Epithelial cell of proximal tubule (primary cell): Measurements from ENCODE around the gene CEP68. TPM values are rescaled to one million over a fixed set of nuclear protein-coding genes. Genes with fewer than 3 reads are reported as not detected.

Experiments
- DNase-seq: peaks from one replicate; pipeline ENCODE4 v3.0.0-alpha.2; 2011; ENCODE audit warnings: low read depth
- H3K4me3 ChIP-seq: 2 replicates; pipeline ENCODE4 v1.5.1; 2011; ENCODE audit warnings: low read depth, mild to moderate bottlenecking, low read length
- total RNA-seq: library from RNA; depleted of rRNA; stranded (reverse); fragments of >200 nt; gene quantifications from 2 replicates; pipeline ENCODE4 v1.2.3, GENCODE V29; 2015
- TF ChIP-seq, protein P1 (sequence below): conservative IDR thresholded peaks from 2 replicates; pipeline ENCODE4 v1.5.1; 2012; ENCODE audit warnings: low read depth, mild to moderate bottlenecking, low read length

Gene CEP68
- total RNA-seq, 1 donor from 2014 or later: 5.1 TPM

DNA sequence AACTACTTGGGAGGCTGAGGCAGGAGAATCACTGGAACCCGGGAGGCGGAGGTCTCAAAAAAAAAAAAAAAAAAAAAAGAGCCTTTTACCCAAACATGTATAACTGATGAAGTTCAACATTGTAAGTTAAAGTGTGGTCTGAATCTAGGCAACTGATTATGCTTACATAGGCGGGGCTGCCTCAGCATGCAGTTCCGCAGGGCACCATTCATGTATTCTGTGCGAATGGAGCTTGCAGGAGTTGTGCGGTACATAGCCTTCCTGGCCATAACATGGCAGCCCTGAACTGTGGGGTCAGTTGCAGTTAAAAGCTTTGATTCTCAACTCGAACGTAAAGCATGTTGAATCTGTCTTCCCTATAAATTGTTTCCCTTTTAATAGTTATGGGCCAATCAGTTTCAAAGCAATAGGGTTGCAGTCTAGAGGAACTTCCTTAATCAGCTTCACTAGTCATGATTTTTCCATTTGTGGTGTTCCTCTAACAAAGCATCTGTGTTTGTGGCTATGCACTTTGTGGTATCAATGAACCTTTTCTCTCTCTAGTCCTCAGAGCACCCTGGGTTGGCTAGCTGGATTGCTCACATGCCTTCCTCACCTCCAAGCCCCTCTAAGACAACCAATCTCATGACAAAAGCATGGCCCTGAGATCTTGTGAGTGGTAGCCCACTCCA, 30.6 kb upstream of the CEP68 start:
- no peak for DNase-seq
- H3K4me3 ChIP-seq: no peak overlapping the region
- TF ChIP-seq, protein P1, sequence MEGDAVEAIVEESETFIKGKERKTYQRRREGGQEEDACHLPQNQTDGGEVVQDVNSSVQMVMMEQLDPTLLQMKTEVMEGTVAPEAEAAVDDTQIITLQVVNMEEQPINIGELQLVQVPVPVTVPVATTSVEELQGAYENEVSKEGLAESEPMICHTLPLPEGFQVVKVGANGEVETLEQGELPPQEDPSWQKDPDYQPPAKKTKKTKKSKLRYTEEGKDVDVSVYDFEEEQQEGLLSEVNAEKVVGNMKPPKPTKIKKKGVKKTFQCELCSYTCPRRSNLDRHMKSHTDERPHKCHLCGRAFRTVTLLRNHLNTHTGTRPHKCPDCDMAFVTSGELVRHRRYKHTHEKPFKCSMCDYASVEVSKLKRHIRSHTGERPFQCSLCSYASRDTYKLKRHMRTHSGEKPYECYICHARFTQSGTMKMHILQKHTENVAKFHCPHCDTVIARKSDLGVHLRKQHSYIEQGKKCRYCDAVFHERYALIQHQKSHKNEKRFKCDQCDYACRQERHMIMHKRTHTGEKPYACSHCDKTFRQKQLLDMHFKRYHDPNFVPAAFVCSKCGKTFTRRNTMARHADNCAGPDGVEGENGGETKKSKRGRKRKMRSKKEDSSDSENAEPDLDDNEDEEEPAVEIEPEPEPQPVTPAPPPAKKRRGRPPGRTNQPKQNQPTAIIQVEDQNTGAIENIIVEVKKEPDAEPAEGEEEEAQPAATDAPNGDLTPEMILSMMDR: no peak

DNA sequence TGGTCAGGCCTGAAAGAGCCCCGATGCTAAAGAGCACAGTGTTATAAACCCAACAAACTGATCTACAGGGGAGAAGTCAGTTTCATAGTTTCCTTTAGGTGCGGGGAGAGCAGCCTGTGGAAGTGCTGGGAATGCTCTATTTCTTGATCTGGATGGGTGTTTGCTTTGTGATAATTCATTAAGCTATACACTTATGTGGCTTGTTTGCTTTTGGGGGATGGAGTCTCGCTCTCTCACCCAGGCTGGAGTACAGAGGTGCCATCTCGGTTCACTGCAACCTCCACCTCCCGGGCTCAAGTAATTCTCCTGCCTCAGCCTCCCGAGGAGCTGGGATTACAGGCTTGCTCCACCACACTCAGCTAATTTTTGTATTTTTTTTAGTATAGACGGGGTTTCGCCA, 30.1 kb upstream of the CEP68 start:
- TF ChIP-seq, protein P1: no peak
- DNase-seq: no peak
- no peak overlapping the region for H3K4me3 ChIP-seq

- no peak for DNase-seq
- TF ChIP-seq, protein P1: no peak
Observed at GRCh38 chr2:65026704-65027464, 29.3 kb upstream of the CEP68 start.

DNA sequence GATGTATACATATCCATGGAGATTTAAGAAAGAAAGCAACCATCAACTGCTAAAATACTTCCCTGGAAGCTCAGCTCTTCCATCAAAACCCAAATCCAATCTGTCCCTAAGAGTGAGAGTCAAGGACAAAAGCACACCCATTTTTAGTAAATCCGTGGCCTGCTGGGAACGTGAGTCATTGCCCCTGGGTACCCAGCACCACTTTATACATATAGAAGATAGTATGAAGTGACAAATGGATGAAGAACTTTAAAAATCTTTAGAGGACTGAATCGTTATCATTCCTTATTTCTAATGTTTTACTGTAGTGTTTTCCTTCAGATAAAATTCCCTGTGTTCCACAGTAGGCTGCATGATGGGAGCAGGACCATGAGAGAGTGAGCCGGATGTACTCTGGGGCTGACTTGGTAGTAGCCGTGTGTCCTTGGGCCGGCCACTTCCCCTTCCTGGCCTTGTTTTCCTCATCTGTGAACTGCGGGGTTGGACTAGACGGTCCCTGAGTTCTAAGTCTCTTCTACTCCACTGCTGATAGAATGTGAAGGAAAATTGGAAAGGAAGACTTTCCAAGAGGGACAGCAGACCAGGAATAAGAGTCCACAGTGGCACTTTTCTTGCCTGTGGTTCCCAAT, 28.5 kb upstream of the CEP68 start:
- DNase-seq: no peak
- TF ChIP-seq, protein P1: no peak
- no peak overlapping the region for H3K4me3 ChIP-seq

More at GRCh38 chr2:65026704-65027464, 29.3 kb upstream of the CEP68 start:
- H3K4me3 ChIP-seq: no peak overlapping the region

- TF ChIP-seq, protein P1: no peak
- DNase-seq: no peak
- H3K4me3 ChIP-seq: no peak overlapping the region
Observed at GRCh38 chr2:65030476-65031332, 25.5 kb upstream of the CEP68 start.

DNA sequence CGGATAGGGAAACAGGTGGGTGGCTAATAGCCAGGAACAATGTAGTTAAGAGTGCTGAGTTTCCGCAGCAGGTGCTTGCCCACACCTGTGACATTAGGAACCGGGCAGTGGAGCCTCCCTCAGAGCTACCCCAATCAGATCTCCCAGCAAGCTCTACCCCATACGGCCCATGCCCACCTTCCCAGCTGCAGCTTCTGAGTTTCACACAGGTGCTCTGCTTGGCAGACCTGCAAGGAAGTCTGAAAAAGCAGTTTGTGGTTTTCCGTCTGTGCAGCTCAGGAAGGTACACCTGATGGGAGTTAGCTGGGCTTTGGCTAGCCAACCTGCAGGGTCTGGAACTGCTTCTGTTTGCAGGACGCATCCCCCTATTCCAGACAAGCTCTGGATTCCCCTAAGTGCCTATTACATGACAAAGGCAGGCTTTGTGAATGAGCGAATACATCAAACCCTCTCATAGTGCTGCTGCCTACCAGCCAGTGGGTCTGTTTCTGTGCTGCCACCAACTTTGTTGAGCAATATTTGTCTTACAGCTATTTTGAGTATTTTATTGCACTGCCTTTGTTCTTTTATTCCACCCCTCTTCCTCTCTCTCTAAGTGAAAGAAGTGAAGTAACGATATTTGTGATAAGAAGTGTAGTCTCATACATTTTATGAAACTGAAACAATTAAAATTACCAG, 24.7 kb upstream of the CEP68 start:
- no peak overlapping the region for H3K4me3 ChIP-seq
- DNase-seq: no peak
- TF ChIP-seq, protein P1: no peak
